ENCODE data around the gene ABCC1.

ABCC1 gene

DNA sequence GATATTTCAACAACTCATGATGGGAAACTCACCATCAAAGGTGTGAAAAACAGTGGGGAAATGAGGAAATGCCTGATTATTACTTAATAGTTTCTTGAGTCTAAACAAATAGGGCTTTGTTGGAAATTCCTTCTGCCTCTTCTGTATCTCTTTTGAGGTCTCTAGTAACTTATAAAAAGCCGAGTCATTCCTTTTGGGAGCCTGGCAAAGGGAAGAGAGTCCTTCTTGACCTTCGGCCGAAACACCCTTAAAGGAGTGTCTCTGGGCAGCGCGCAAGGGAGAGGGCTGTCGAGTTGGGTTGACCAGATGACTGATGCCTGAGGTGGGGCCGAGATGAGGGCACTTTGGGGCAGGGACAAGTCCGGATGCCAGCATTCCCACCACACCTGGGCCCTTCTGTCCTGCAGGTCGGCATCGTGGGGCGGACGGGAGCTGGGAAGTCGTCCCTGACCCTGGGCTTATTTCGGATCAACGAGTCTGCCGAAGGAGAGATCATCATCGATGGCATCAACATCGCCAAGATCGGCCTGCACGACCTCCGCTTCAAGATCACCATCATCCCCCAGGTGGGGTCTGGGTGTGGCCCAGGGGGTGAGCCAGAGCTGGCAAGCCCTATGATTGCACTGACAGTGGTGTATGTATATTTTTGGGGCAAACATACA lies 184.7 kb downstream of the ABCC1 start:
- TF ChIP-seq ZFX (IDR thresholded peaks at IDR 0.05): no peak
- TF ChIP-seq, protein P1, sequence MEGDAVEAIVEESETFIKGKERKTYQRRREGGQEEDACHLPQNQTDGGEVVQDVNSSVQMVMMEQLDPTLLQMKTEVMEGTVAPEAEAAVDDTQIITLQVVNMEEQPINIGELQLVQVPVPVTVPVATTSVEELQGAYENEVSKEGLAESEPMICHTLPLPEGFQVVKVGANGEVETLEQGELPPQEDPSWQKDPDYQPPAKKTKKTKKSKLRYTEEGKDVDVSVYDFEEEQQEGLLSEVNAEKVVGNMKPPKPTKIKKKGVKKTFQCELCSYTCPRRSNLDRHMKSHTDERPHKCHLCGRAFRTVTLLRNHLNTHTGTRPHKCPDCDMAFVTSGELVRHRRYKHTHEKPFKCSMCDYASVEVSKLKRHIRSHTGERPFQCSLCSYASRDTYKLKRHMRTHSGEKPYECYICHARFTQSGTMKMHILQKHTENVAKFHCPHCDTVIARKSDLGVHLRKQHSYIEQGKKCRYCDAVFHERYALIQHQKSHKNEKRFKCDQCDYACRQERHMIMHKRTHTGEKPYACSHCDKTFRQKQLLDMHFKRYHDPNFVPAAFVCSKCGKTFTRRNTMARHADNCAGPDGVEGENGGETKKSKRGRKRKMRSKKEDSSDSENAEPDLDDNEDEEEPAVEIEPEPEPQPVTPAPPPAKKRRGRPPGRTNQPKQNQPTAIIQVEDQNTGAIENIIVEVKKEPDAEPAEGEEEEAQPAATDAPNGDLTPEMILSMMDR (conservative IDR thresholded peaks at IDR 0.05): no peak
- no peak overlapping the region for H3K27ac ChIP-seq

DNA sequence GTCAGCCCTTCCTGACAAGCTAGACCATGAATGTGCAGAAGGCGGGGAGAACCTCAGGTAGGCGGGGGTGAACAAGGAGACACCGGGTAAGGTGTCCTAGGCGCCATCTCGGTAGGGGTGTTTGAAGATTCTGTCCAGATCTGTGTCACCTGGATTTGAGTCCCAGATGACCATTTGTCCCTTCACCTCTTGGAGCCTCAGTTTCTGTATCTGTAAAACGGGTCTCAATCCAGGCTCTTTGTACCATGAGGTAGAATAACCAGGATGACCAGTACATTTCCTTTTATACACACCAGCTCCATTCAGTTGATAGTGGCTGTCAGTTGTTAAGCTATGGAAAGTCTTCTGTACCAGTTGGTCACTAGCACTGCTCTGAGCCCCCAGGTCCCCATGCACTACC lies 187.2 kb downstream of the ABCC1 start:
- no peak overlapping the region for H3K27ac ChIP-seq
- no peak for TF ChIP-seq ZFX (IDR thresholded peaks at IDR 0.05)
- TF ChIP-seq, protein P1 (conservative IDR thresholded peaks at IDR 0.05): no peak

DNA sequence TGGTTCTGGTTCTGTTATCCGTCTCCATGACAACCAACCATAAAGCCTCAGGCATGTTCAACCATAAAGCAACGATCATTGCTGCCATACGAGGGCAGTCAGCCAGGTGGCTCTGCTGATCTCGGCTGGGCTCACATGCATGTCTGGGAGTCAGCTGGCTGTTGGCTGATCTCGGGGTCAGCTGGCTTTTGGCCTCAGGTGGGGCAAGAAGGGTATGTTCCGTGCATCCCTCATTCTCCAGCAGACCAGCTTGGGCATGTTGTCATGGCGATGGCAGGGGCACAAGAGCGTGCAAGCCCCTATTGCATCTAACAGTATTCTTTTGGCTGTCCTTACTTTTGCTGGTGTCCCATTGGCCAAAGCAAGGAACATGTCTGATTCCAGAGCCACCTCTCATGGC lies 187.7 kb downstream of the ABCC1 start:
- H3K27ac ChIP-seq: no peak overlapping the region
- TF ChIP-seq ZFX (IDR thresholded peaks at IDR 0.05): no peak
- TF ChIP-seq, protein P1 (conservative IDR thresholded peaks at IDR 0.05): no peak

DNA sequence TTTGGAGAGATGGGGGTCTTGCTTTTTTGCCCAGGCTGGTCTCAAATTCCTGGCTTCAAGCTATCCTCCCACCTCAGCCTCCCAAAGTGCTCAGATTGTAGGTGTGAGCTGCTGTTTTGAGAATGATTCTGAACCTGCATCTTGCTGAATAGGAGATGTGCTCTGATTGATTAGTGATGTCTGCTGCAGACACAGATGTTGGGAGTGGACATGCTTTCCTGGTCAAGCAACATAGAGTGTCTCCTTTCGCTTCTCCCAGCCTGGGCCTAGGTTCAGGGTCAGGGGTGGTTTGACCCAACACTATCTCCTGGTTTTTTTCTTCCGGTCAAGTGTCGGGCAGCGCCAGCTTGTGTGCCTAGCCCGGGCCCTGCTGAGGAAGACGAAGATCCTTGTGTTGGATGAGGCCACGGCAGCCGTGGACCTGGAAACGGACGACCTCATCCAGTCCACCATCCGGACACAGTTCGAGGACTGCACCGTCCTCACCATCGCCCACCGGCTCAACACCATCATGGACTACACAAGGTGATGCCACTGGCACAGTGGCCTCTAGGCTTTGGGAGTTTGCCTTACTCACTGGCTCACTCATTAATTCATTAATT lies 188.7 kb downstream of the ABCC1 start:
- TF ChIP-seq, protein P1 (conservative IDR thresholded peaks at IDR 0.05): no peak
- TF ChIP-seq ZFX (IDR thresholded peaks at IDR 0.05): no peak
- no peak overlapping the region for H3K27ac ChIP-seq

DNA sequence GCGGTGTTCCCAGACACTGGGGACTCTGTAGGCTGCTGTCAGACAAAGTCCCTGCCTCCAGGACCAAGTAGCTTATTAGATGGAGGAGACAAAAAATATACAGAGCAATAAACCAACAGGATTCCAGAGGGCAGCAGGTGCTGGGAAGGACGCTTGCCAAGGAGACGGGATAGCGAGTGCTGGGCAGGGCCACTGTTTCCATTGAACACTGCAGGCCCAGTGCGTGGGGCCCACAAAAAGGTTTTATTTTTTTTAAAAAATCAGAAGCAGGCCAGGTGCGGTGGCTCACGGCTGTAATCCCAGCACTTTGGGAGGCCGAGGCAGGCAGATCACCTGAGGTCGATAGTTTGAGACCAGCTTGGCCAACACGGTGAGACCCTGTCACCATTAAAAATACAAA lies 189.6 kb downstream of the ABCC1 start:
- no peak overlapping the region for H3K27ac ChIP-seq
- TF ChIP-seq, protein P1 (conservative IDR thresholded peaks at IDR 0.05): no peak
- TF ChIP-seq ZFX (IDR thresholded peaks at IDR 0.05): no peak

DNA sequence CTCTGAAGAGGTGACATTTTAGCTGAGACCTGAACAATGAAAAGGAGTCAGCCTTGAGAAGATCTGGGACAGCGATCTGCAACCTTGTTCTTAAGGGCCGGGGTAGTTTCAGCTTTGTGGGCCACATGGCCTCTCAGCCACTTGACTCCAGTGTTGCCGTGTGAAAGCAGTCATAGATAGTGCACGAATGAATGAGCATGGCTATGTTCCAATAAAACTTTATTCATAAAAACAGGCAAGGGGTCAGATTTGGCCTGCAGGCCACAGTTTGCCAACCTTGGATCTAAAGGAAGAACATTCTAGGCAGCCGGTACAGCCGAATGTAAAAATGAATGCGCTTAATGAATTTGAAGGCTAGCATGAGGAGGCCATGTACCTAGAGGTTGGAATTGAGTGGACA lies 190.4 kb downstream of the ABCC1 start:
- TF ChIP-seq, protein P1 (conservative IDR thresholded peaks at IDR 0.05): no peak
- no peak for TF ChIP-seq ZFX (IDR thresholded peaks at IDR 0.05)
- no peak overlapping the region for H3K27ac ChIP-seq

DNA sequence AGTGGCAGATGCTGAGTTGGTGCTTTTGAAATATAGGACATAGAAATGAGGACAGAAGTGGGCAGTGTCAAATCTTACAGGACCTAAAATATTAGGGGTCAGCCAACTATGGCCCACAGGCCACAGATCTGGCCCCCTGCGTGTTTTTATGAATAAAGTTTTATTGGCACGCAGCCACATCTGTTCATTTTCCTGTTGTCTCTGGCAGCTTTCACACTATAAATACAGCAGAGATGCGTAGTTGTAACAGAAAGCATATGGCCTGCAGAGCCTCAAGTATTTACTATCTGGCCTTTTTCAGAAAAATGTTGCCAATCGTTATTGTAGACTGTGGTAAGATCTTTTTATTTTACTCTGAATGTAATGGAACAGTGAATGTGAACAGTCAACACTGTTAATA lies 191.1 kb downstream of the ABCC1 start:
- H3K27ac ChIP-seq: no peak overlapping the region
- TF ChIP-seq ZFX (IDR thresholded peaks at IDR 0.05): no peak
- TF ChIP-seq, protein P1 (conservative IDR thresholded peaks at IDR 0.05): no peak
